Keratinocyte (primary cell): ENCODE measurements around the gene MTOR. TPM values are rescaled to one million over a fixed set of nuclear protein-coding genes. Genes with fewer than 3 reads are reported as not detected.

ENCODE experiments used
- DNase-seq: peaks from one replicate; pipeline ENCODE4 v3.0.0-alpha.2; 2011; ENCODE audit warnings: low read depth, missing footprints, low spot score
- FAIRE-seq: peaks from 2 replicates; lab custom pipeline; 2011; peaks lifted over from hg19 to GRCh38; lab: Jason Lieb, UNC
- H2AFZ ChIP-seq: 2 replicates; pipeline ENCODE4 v1.6.0; 2012; ENCODE audit warnings: low read length, control low read depth, inconsistent platforms; ENCODE audit not compliant: control insufficient read depth
- H3K27ac ChIP-seq: 2 replicates; pipeline ENCODE4 v1.5.1; 2011; ENCODE audit warnings: low read length; ENCODE audit not compliant: control insufficient read depth, insufficient read depth
- H3K27me3 ChIP-seq: 3 replicates; pipeline ENCODE4 v1.6.0; 2011; ENCODE audit warnings: low read length; ENCODE audit not compliant: control insufficient read depth, insufficient read depth; ENCODE audit errors: extremely low read depth
- H3K36me3 ChIP-seq, 2 experiments: 2 replicates in 1 of 2; 3 replicates in 1 of 2; pipeline ENCODE4 v1.5.1; 2011; ENCODE audit warnings: low read length in 2 of 2, mild to moderate bottlenecking in 1 of 2; ENCODE audit not compliant: control insufficient read depth in 2 of 2, insufficient read depth in 2 of 2; ENCODE audit errors: extremely low read depth in 1 of 2
- H3K4me1 ChIP-seq: 3 replicates; pipeline ENCODE4 v1.5.1; 2011; ENCODE audit warnings: low read length; ENCODE audit not compliant: control insufficient read depth, insufficient read depth; ENCODE audit errors: extremely low read depth
- H3K4me2 ChIP-seq: 3 replicates; pipeline ENCODE4 v1.6.0; 2011; ENCODE audit warnings: low read depth, low read length; ENCODE audit not compliant: control insufficient read depth, insufficient read depth; ENCODE audit errors: extremely low read depth
- H3K4me3 ChIP-seq, 3 experiments: fragments of 200-600 bp in 1 of 3; sonication (generic) in 1 of 3; 2 replicates in 2 of 3; 3 replicates in 1 of 3; pipeline ENCODE4 v1.5.1; 2011 to 2016; ENCODE audit warnings: low read length in 3 of 3, mild to moderate bottlenecking in 3 of 3, control low read depth in 2 of 3, inconsistent platforms in 1 of 3, low read depth in 1 of 3, mixed read lengths in 1 of 3, mixed run types in 1 of 3, moderate library complexity in 1 of 3; ENCODE audit not compliant: control insufficient read depth in 2 of 3, insufficient read depth in 2 of 3; ENCODE audit errors: extremely low read depth in 1 of 3
- H3K79me2 ChIP-seq: 2 replicates; pipeline ENCODE4 v1.6.0; 2012; ENCODE audit warnings: low read length; ENCODE audit not compliant: control insufficient read depth, insufficient read depth
- H3K9ac ChIP-seq: 3 replicates; pipeline ENCODE4 v1.6.0; 2011; ENCODE audit warnings: low read length; ENCODE audit not compliant: control insufficient read depth, insufficient read depth; ENCODE audit errors: extremely low read depth
- H3K9me1 ChIP-seq: 3 replicates; pipeline ENCODE4 v1.6.0; 2011; ENCODE audit warnings: low read length; ENCODE audit not compliant: control insufficient read depth, insufficient read depth; ENCODE audit errors: extremely low read depth
- H3K9me3 ChIP-seq: 2 replicates; pipeline ENCODE4 v1.5.1; 2012; ENCODE audit warnings: low read depth, low read length; ENCODE audit not compliant: control insufficient read depth
- H4K20me1 ChIP-seq: 3 replicates; pipeline ENCODE4 v1.6.0; 2011; ENCODE audit warnings: low read length; ENCODE audit not compliant: control insufficient read depth, insufficient read depth; ENCODE audit errors: extremely low read depth
- CTCF ChIP-seq, 3 experiments: IDR thresholded peaks in 1 of 3; conservative IDR thresholded peaks in 1 of 3; optimal IDR thresholded peaks in 1 of 3; 2 replicates in 2 of 3; 3 replicates in 1 of 3; pipeline versions ENCODE3 to v1.5.1; 2011; ENCODE audit warnings: low read length in 3 of 3, mild to moderate bottlenecking in 3 of 3, moderate library complexity in 2 of 3, control low read depth in 1 of 3, inconsistent platforms in 1 of 3; ENCODE audit not compliant: insufficient read depth in 2 of 3; ENCODE audit errors: extremely low read depth in 1 of 3
- EZH2 ChIP-seq: IDR thresholded peaks from one replicate; pipeline ENCODE4 v1.6.1; 2012; ENCODE audit warnings: inconsistent platforms, mild to moderate bottlenecking, low read length, moderate library complexity
- dilution Hi-C: fragments of 300-500 bp; cut with MboI; formaldehyde crosslinking; loops from one replicate; pipeline ENCODE4 v1.7.0; 2020; ENCODE audit warnings: low sequenced_read_pairs; ENCODE audit not compliant: extremely low pct_ligation_motif_present
- polyA plus RNA-seq, 5 experiments: library from polyadenylated mRNA; depleted of rRNA in 3 of 5; stranded (reverse) in 3 of 5; stranded (forward) in 1 of 5; unstranded in 1 of 5; fragments of >200 nt; gene quantifications; 1 replicate in 1 of 5; 2 replicates in 3 of 5; 3 replicates in 1 of 5; pipeline versions ENCODE4 v1.2.1 to v1.2.3, GENCODE V29; 2011 to 2012; ENCODE audit warnings: missing spikeins in 2 of 5, low read depth in 1 of 5, low replicate concordance in 1 of 5

Gene MTOR
- polyA plus RNA-seq, 1 donor (not counting 4 experiments of a cell fraction or from before 2014, with no cell fraction given): 31.5 TPM

- Histone ChIP-seq H3K27ac (no peak overlapping the region), H3K4me3 (no peak overlapping the region), H4K20me1 (peaks cover 3% of the 10 kb centered on the region), H3K9ac (no peak overlapping the region), H3K79me2 (no peaks in the 10 kb centered on the region), H3K9me3 (no peaks in the 10 kb centered on the region), H2AFZ (no peak overlapping the region), H3K27me3 (no peaks in the 10 kb centered on the region), H3K9me1 (peaks cover 2% of the 10 kb centered on the region), H3K4me2 (no peak overlapping the region), H3K4me1 (no peaks in the 10 kb centered on the region), H3K36me3 (peaks cover 20 to 27% of the 10 kb centered on the region in 2 experiments)
- dilution Hi-C loops: no loop called here
- TF ChIP-seq EZH2 (no peak), CTCF (optimal IDR thresholded peaks at IDR 0.05 in 1 of 3, IDR thresholded peaks at IDR 0.05 in 1 of 3, conservative IDR thresholded peaks at IDR 0.05 in 1 of 3; ENCODE audit: extremely low read depth in 1 of 3, insufficient read depth in 2 of 3, low read length in 3 of 3) (no peak)
- no peak for DNase-seq
- no peak for FAIRE-seq
These were observed 69.0 kb downstream of the MTOR start for GRCh38 chr1:11193376-11193775.

- Histone ChIP-seq H3K79me2 (no peaks in the 10 kb centered on the region), H3K4me3 (no peak within 1 kb of the TSS), H3K9me1 (no peaks in the 10 kb centered on the region), H3K4me2 (no peak within 1 kb of the TSS), H3K36me3 (peaks cover 14 to 21% of the 10 kb centered on the region in 2 experiments), H3K27ac (no peak within 1 kb of the TSS), H3K4me1 (no peaks in the 10 kb centered on the region), H4K20me1 (peaks cover 3% of the 10 kb centered on the region), H3K9ac (no peak within 1 kb of the TSS), H3K27me3 (no peaks in the 10 kb centered on the region), H2AFZ (no peak within 1 kb of the TSS), H3K9me3 (no peaks in the 10 kb centered on the region)
- dilution Hi-C loops: no loop called here
- DNase-seq (no peak), FAIRE-seq (no peak)
- TF ChIP-seq EZH2: no peak
- no peak for TF ChIP-seq CTCF (optimal IDR thresholded peaks at IDR 0.05 in 1 of 3, IDR thresholded peaks at IDR 0.05 in 1 of 3, conservative IDR thresholded peaks at IDR 0.05 in 1 of 3; ENCODE audit: extremely low read depth in 1 of 3, insufficient read depth in 2 of 3, low read length in 3 of 3)
These were observed 73.4 kb downstream of the MTOR start, which contains the start of gene ANGPTL7 for GRCh38 chr1:11188858-11189451. Gene ANGPTL7 (plus strand): TSS chr1:11189355. CDS start chr1:11189580, 225 bp downstream.
